ENCODE results near the gene ADO.

DNA sequence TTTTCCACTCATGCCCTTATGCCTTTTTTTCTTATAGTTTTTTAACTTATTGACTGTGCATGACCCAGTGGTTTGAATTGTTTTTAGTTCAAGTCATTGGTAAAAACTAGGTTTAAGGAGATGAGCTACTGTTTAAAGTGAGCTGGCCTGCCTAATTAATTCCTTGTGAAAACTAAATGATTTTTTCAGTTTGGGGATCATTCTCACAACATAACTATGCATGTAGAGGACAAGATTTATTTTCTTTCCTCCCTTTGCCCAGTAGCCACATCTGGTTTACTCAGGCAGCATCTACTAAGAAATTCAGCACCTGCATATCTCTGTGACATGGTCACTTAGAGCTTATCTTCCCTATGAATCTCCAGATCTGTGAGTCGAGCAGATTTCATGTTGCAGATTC lies 1.7 kb downstream of the ADO start:
- TF ChIP-seq, protein P1, sequence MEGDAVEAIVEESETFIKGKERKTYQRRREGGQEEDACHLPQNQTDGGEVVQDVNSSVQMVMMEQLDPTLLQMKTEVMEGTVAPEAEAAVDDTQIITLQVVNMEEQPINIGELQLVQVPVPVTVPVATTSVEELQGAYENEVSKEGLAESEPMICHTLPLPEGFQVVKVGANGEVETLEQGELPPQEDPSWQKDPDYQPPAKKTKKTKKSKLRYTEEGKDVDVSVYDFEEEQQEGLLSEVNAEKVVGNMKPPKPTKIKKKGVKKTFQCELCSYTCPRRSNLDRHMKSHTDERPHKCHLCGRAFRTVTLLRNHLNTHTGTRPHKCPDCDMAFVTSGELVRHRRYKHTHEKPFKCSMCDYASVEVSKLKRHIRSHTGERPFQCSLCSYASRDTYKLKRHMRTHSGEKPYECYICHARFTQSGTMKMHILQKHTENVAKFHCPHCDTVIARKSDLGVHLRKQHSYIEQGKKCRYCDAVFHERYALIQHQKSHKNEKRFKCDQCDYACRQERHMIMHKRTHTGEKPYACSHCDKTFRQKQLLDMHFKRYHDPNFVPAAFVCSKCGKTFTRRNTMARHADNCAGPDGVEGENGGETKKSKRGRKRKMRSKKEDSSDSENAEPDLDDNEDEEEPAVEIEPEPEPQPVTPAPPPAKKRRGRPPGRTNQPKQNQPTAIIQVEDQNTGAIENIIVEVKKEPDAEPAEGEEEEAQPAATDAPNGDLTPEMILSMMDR (conservative IDR thresholded peaks at IDR 0.05): no peak
- TF ChIP-seq EZH2 (IDR thresholded peaks at IDR 0.05; ENCODE audit: low read depth): no peak
